ENCODE measurements around the gene FMO3. TPM values are rescaled to one million over a fixed set of nuclear protein-coding genes. Genes with fewer than 3 reads are reported as not detected.
A peak's percentile ranks its signal among the peaks of the same experiment; 100 is the strongest.

Gene FMO3
- polyA plus RNA-seq, 1 donor (not counting 4 experiments of a cell fraction or from before 2014, with no cell fraction given) = not detected

GRCh38 chr1:171087896-171088295 is 2.8 kb upstream of the FMO3 start:
- H3K36me3 ChIP-seq (ENCODE audit: control insufficient read depth in 2 of 2, extremely low read depth in 1 of 2, insufficient read depth in 2 of 2, low read length in 2 of 2) = no peaks in the 10 kb centered on the region
- FAIRE-seq (no peak), DNase-seq (ENCODE audit: low read depth, low spot score) (no peak)
- no peaks in the 10 kb centered on the region for H3K4me1 ChIP-seq (ENCODE audit: control insufficient read depth, extremely low read depth, insufficient read depth, low read length)
- H3K9me3 ChIP-seq (ENCODE audit: control insufficient read depth, low read depth, low read length) = no peaks in the 10 kb centered on the region
- no peak overlapping the region for H3K4me2 ChIP-seq (ENCODE audit: control insufficient read depth, extremely low read depth, insufficient read depth, low read depth, low read length)
- H3K79me2 ChIP-seq (ENCODE audit: control insufficient read depth, insufficient read depth, low read length) = no peaks in the 10 kb centered on the region
- H3K27me3 ChIP-seq (ENCODE audit: control insufficient read depth, extremely low read depth, insufficient read depth, low read length) = no peaks in the 10 kb centered on the region
- TF ChIP-seq CTCF (optimal IDR thresholded peaks at IDR 0.05 in 1 of 3, IDR thresholded peaks at IDR 0.05 in 1 of 3, conservative IDR thresholded peaks at IDR 0.05 in 1 of 3; ENCODE audit: extremely low read depth in 1 of 3, insufficient read depth in 2 of 3, low read length in 3 of 3) = no peak
- no peak for TF ChIP-seq EZH2 (IDR thresholded peaks at IDR 0.05; ENCODE audit: low read length)
- H2AFZ ChIP-seq (ENCODE audit: control insufficient read depth, low read length) = no peak overlapping the region
- no peaks in the 10 kb centered on the region for H3K9me1 ChIP-seq (ENCODE audit: control insufficient read depth, extremely low read depth, insufficient read depth, low read length)
- H3K27ac ChIP-seq (ENCODE audit: control insufficient read depth, insufficient read depth, low read length) = no peak overlapping the region
- H3K9ac ChIP-seq (ENCODE audit: control insufficient read depth, extremely low read depth, insufficient read depth, low read length) = no peak overlapping the region
- dilution Hi-C loops (cut with MboI; ENCODE audit: extremely low pct_ligation_motif_present, low sequenced_read_pairs) = no loop called here
- no peaks in the 10 kb centered on the region for H4K20me1 ChIP-seq (ENCODE audit: control insufficient read depth, extremely low read depth, insufficient read depth, low read length)
- no peak overlapping the region for H3K4me3 ChIP-seq (ENCODE audit: control insufficient read depth in 2 of 3, extremely low read depth in 1 of 3, insufficient read depth in 2 of 3, low read depth in 1 of 3, low read length in 3 of 3)

GRCh38 chr1:171103862-171104261 is 13.2 kb downstream of the FMO3 start:
- Histone ChIP-seq H3K4me2 (ENCODE audit: control insufficient read depth, extremely low read depth, insufficient read depth, low read depth, low read length) (no peak overlapping the region), H3K4me1 (ENCODE audit: control insufficient read depth, extremely low read depth, insufficient read depth, low read length) (no peaks in the 10 kb centered on the region), H2AFZ (ENCODE audit: control insufficient read depth, low read length) (peak overlapping the region; percentile 6), H3K79me2 (ENCODE audit: control insufficient read depth, insufficient read depth, low read length) (no peaks in the 10 kb centered on the region), H3K9me1 (ENCODE audit: control insufficient read depth, extremely low read depth, insufficient read depth, low read length) (no peaks in the 10 kb centered on the region), H3K9me3 (ENCODE audit: control insufficient read depth, low read depth, low read length) (no peaks in the 10 kb centered on the region), H4K20me1 (ENCODE audit: control insufficient read depth, extremely low read depth, insufficient read depth, low read length) (no peaks in the 10 kb centered on the region), H3K27ac (ENCODE audit: control insufficient read depth, insufficient read depth, low read length) (no peak overlapping the region), H3K4me3 (ENCODE audit: control insufficient read depth in 2 of 3, extremely low read depth in 1 of 3, insufficient read depth in 2 of 3, low read depth in 1 of 3, low read length in 3 of 3) (no peak overlapping the region), H3K27me3 (ENCODE audit: control insufficient read depth, extremely low read depth, insufficient read depth, low read length) (no peaks in the 10 kb centered on the region), H3K9ac (ENCODE audit: control insufficient read depth, extremely low read depth, insufficient read depth, low read length) (no peak overlapping the region), H3K36me3 (ENCODE audit: control insufficient read depth in 2 of 2, extremely low read depth in 1 of 2, insufficient read depth in 2 of 2, low read length in 2 of 2) (no peaks in the 10 kb centered on the region)
- DNase-seq (ENCODE audit: low read depth, low spot score) (no peak), FAIRE-seq (no peak)
- dilution Hi-C loops (cut with MboI; ENCODE audit: extremely low pct_ligation_motif_present, low sequenced_read_pairs) = no loop called here
- TF ChIP-seq CTCF (optimal IDR thresholded peaks at IDR 0.05 in 1 of 3, IDR thresholded peaks at IDR 0.05 in 1 of 3, conservative IDR thresholded peaks at IDR 0.05 in 1 of 3; ENCODE audit: extremely low read depth in 1 of 3, insufficient read depth in 2 of 3, low read length in 3 of 3) (no peak), EZH2 (IDR thresholded peaks at IDR 0.05; ENCODE audit: low read length) (no peak)

Measured in keratinocyte (primary cell).